CMK (cell line): Measurements from ENCODE around the gene PRMT7.

Experiments used
- DNase-seq: peaks from one replicate; pipeline ENCODE4 v3.0.0-alpha.2; 2010; ENCODE audit warnings: low read depth

The PRMT7 gene

DNA sequence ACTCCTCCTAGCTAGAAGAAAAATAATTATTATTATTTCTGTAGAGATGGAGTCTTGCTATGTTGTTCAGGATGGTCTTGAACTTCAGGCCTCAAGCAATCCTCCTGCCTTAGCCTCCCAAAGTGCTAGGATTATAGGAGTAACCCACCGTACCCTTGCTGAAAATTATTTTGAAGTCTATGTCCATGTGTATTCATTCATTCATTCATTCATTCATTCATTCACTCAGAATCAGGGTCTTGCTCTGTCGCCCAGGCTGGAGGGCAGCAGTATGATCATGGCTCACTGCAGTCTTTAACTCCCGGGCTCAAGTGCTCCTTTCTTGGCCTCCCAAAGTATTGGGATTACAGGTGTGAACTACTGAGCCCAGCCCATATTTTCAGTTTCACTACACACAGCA lies 4.2 kb upstream of the PRMT7 start:
- no peak for DNase-seq

DNA sequence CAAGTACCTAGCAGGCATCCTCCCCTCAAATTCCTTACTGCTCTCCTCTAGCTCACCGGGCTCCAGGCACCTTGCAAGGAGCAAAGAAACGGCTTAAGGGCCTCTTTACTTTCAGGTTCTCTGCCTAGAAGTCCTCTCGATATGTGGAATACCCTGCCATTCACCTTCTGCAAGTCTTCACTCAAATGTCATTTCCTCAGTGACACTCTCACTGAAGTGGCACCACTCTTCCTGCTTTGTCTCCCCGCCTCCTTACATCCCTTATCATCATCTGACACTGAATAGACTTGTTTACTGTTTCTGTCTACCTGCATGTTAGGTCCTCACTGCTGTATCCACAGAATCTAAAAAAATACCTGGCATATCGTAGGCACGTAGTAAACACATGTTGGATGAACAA lies 1.0 kb upstream of the PRMT7 start:
- no peak for DNase-seq

DNA sequence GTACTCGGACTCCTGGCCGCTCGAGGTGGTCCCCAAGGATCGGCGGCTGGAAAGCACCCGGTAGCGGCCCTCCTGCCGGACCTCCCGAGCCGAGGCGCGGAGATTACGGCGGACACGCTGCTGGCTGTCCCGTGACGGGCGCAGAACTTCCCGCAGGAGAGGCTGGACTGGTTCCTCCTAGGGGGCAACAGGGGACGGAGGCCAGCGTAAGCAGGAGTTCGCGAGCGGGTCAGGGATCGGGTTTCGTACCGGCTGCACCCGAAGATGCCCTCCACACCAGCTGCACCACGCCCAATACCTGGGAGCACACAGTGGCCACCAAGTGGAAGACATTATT lies 414 bp upstream of the PRMT7 start:
- no peak for DNase-seq

DNA sequence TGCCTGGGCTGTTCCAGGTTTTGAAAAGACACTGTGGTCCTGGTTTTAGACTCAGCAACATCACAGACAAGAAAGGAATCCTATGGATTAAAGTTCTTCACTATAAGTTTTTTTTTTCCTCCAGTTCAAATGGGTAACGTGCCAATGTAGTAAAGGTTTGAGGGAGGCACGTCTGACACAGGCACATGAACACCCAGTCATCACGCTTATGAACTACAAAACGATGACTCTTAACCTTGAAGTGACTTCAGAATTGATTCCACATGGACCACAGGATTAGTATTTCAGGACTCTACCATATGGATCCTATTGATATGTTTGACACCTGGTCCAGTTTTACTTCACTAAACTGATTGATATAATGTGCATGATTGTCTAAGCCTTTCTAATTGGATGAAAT lies 2.3 kb downstream of the PRMT7 start:
- DNase-seq, result no peak

DNA sequence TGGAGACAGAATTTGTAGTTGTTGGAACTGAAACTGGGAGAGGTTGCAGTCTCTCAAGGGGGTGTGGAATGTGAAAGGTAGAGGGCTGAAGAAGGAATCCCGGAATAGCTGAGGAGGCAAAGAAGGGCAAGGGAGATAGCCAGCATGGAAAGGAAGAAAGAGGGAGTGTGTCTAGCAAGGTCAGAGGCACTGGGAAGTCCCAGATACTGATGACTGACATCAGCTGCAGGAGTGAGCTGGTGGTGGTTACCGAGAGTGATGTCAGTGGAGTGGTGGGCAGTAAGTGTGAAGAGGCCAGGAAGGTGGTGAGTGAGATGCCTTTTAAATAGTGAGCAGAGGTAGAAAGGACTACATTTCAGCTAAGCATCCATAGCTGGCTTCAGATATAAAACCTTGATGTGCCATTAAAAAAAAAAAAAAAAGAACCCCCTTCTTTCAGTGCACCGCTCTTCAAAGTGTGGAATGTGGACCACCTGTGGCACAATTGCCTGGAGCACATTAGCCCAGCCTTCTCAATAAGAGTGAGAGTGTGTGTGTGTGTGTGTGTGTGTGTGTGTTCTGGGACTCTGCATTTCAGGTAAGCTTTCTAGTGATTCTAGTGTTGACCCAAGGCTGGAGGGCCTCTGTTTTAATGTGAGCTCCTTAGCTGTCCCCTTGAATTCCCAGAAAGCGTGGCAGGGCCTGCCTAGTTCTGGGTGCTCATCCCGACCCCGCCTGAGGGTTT lies 8.5 kb downstream of the PRMT7 start:
- no peak for DNase-seq

DNA sequence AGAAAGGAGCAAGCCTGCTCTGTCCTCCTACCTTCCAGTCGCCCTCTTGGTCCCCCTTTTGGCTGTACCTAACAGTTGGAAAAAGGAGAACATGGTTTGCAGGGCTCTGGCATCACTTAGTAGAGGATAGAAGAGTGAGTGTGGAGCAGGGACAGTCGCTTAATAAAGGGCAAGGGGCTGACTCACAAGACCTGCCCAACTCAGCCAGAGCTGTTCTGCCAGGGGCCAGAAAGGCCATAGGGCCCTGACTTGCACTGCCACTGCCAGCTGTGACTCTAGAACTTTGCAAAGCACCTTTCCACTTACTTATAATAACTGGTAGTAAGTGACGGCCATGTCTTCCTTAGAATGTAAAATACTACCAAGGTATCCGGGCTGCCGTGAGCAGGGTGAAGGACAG lies 13.5 kb downstream of the PRMT7 start:
- DNase-seq, result no peak

DNA sequence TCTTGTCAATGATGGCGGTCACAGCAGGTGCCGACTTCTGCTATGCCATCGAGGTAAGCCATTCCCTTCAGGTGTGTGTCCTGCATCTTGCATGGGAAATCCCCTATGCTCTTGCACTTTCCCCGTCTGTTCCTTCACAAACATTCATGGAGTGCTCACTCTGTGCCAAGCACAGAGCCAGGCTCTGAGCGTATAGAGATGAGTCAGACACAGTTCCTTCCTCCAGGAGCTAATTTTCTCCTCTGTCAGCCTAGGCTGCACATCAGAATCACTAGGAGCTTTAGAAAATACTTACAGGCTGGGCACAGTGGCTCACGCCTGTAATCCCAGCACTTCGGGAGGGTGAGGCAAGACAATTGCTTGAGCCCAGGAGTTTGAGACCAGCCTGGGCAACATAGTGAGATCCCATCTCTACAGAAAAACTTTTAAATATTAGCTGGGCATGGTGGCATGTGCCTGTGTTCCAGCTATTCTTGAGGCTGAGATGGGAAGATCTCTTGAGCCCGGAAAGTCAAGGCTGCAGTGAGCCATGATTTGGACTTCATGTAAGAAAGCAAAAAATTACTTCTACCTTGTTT lies 14.1 kb downstream of the PRMT7 start:
- DNase-seq, result no peak

DNA sequence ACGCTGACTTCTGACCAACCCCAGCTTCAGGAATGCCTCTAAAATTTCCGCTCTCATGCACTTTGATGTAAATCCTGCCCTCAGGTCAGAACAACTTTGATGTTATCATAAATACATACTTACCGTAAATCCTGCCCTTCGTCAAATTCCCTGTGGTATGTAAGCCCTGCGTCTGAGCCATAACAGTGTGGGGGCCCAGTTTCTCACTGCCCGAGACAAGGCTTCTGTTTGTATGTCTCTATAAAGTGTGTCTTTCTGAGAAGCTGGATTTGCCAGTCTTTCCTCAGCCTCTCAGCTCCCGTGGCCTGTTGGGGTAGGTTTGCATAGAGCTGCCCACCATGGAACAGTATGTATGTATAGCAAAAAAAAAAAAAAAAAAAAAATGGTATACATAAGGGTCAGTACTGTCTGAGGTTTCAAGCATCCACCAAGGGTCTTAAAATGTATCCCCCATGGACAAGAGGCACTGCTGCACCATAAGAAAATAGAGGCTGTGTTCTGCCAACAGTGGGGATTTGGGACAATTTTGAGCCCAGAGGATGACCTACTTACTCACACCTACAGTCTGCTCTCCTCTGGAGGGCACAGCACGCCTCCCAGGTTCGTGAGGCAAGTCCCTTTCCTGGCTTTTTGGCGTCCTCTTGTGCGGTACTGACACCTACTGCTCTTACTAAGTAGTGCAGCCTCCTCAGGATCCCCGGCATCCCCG lies 17.5 kb downstream of the PRMT7 start:
- peak; percentile 63 for DNase-seq

DNA sequence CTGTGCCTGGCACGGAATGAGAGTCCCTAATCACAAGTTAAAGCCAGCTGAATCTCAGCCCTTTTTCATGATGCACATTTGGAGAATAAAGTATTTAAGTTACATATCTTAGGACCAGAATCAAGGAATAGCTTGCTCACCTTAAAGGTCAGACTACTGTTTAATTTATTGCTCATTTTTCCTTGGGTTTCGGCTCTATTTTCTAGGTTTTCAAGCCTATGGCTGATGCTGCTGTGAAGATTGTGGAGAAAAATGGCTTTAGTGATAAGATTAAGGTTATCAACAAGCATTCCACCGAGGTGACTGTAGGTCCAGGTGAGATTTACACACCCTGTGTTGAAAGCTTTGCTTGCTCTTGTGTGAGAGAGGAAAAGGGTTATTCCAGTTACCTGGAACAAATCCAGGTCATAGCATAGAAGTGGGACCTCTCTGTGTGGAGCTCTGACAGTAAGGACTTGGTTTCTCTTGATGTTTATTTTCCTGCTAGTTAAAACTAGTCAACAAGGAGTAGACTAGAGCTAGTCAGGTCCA lies 18.1 kb downstream of the PRMT7 start:
- DNase-seq, result no peak

DNA sequence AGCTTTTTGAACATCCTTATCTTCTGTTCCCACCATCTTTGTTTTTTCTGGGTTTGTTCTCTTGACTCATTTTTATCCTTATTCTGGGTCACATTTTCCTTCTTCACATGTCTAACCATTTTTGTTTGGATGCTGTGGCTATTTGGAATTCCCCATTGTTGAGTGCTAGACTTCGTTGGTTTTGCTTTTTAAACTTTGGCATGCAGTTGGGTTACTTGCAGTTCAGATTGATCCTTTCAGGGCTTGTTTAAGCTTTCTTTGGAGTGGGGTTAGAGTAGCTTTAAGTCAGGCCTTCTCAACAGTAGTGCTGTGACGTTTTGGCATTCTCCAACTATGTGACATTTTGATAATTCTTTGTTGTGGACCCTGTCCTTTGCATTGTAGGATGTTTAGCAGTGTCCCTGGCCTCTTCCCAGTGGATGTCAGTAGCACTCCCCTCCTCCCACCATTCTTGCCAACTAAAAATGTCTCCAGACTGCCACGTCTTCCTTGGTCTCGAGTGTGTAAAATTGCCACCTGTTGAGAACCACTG lies 21.1 kb downstream of the PRMT7 start:
- no peak for DNase-seq

DNA sequence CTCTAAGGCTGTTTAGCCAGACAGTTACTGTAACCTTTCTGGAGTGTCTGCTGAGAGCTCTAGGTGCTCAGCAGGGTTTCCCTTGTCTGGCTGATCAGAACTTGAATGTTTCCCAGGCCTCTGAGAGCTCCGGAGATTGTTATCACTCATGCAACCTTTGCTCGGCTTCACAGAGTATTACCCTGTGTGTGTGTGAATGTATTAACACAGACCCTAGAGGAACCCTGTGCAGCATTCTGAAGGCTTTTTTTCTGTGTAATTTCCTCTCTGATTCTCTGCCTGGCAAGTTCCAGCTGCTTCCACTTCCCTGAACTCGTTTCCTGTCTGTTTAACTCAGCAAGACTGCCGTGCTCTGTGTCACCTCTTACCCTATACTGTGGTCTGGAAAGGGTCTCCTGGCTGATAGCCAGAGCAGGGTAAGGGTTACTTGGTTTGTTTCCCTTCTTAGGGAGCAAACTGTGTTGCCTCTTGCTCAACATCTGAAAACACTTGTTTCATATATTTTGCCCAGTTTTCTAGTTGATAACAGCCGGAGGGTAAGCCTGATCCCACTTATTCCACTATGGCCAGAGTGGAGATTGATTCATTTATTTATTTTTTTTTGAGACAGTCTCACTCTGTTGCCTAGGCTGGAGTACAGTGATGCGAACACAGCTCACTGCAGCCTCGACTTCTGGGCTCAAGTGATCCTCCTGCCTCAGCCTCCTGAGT lies 21.7 kb downstream of the PRMT7 start:
- no peak for DNase-seq

DNA sequence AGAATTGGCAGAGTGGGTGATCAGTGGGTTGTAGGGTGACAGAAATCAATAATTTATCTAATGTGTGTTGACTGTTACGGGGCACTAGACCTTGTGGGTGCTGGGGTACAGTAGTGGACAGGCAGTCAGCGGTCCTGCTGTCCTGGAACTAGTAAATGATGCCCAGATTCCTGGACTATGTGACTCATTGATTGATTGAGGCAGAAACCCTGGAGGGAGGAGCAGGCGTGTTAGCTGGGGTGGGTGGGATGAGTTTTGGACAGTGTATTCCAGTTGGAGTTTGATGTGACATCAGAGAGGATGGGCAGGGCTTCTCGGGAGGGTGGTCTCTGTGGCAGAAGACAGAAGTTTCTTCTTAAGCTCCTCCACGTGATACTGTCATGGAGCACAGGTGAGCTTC lies 24.4 kb downstream of the PRMT7 start:
- no peak for DNase-seq

DNA sequence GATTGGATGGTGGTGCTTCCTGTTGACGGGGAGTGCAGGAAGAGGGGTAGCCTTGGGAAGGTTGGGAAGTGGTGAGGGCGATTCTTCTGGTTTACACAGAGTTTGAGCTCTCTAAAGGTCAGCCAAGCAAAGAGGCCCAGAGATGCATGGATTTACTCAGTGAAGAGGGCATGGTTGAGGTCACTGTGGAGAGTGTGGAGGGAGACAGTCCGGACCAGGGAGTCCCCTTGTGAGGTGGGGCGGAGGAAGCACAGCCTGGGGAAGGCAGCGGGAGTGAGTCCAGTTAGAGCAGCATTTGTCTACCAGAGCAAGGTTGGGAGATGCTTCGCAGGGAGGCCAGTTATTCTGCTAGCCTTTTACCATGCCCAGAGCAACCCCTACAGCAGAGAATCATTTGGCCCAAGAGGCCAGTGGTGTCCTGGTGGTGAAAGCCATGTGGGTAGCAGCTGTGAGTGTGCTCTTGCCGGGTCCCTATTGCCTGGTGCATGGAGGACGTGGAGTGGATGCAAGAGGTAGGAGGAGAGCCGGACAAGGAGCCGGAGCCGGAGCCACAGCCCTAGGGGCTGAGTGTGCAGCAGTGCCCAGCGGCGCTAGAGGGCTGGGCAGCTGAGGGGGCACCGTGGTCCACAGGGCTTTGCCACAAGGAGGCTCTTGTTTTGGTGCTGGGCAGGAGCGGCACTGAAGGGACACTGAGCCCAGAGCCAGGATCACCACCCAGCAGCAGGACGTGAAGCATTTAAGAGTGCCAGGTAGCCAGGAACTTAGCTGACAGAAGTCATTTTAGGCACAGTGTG lies 27.7 kb downstream of the PRMT7 start:
- no peak for DNase-seq

DNA sequence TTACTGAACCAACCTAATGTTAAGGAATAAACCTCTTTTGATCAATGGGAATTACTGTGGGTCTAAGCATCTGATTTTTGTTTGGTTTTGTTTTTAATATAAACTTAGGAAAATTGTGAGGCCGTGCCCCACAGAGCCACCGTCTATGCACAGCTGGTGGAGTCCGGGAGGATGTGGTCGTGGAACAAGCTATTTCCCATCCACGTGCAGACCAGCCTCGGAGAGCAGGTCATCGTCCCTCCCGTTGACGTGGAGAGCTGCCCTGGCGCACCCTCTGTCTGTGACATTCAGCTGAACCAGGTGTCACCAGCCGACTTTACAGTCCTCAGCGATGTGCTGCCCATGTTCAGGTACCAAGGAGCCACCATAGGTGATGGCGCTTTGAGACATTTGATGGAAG lies 28.4 kb downstream of the PRMT7 start:
- no peak for DNase-seq

DNA sequence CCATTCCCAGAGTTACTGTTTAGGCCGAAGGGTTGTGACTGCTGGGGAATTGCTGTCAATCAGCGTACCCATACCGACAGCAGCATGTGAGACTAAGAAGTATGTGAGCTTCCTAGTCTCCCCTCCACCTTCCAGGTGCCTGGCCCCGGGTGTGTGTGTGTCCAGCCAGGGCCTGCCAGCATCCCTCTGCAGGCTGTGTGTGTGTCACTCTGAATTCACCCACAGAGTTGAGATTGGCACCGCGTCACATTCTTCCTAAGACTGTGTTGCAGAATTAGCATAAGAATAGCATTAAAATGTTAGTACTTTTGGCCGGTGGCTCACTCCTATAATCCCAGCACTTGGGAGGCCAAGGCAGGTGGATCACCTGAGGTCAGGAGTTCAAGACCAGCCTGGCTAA lies 31.8 kb downstream of the PRMT7 start:
- DNase-seq, result no peak

DNA sequence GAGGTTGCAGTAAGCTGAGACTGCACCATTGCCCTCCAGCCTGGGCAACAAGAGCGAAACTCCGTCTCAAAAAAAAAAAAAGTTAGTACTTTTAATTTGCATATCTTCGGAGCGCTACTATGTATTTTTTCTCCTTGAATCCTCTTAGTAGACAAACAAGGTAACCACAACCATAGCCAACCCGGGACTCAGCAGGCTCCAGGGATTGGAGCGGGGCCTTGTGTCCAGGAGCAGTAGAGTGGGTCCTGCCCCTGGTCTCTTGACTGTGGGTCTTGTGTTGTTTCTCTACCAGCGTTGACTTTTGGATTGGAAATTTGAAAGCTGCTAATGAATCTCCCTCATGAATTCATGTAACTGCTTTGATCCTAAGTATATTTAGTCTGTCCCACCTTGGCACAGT lies 32.3 kb downstream of the PRMT7 start:
- no peak for DNase-seq

DNA sequence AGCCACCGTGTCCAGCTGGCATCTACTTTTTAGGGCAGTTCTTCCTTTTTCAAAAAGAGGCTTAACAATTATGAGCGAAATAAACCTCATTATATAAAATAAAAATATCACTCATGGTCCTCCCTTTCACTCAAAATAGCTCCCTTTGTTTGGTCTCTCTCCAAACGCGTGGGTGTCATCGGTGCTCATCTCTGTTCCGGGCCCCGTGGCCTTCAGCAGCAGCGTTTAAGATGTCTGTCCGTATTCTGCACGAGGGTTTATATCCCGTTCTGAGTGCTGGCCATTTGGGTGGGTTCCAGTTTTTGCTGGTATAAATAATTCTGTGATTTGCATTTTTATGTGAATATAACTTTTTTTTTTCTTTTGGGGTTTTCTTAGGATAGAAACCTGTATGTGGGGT lies 33.4 kb downstream of the PRMT7 start:
- DNase-seq, result no peak

DNA sequence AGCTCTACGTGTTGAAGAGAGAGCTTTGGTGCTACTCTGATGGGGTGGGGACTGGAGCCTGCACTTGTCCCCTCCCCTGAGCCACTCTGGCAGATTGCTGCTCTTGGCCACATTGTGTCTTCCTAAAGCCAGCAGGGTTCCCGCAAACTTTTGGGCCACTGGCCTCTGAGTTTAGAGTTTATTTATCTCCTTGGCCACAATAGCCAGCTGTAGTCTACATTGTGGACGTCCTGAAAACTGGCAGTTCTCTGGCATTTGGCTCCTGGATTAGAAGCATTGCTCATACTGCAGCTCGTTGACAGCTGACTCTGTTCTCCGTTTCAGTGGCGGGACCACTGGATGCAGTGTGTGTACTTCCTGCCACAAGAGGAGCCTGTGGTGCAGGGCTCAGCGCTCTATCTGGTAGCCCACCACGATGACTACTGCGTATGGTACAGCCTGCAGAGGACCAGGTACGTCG lies 34.6 kb downstream of the PRMT7 start:
- DNase-seq, result no peak

DNA sequence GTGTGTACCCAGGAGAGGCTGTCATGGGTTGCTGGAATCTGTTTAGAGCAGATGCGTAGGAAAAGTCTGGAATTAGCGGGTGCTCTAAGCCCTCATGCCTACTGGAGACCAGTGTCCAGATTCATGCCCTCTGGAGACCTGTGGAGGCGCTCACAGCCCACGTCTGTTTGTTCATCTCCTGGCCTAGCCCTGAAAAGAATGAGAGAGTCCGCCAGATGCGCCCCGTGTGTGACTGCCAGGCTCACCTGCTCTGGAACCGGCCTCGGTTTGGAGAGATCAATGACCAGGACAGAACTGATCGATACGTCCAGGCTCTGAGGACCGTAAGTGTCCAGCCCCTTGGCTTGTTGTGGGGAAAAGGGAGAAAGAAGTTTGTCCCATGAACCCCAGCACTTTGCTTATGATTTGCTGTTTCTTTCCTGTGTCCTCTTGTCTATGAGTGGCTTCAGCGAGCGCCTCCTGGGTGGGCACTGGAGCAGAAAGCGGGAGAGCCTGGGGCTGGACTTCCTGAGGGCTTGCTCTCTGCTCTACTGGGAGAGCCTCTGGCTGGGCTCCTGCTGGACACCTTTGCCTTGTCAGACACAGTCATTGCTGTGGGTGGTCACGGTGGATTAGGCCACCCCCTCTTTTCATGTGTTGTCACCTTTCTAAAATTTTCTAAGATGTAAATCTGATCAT lies 35.3 kb downstream of the PRMT7 start:
- no peak for DNase-seq

DNA sequence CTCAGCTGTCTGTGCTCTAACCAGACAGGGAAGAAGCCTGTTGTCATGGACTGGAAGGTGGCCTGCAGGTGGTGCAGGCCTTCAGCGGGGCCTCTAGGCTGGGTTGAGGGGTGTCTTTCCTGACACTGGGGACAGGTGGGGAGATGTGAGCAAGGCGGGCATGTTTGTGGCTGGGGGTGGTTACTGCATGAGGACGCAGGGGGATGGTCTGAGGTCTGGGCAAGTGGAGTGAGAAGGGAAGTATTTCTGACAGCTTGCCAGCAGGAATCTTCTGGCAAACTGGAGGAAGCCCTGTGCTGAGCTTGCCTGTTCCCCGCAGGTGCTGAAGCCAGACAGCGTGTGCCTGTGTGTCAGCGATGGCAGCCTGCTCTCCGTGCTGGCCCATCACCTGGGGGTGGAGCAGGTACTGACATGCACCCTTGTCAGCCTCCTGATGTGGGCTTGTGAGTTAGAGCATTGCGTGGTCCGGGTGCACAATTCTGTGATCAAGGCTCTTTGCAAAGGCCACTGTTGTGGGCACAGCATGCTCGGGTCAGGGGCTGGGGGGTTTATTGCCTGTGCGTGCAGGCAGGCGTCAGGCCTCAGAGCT lies 36.2 kb downstream of the PRMT7 start:
- DNase-seq, result no peak

DNA sequence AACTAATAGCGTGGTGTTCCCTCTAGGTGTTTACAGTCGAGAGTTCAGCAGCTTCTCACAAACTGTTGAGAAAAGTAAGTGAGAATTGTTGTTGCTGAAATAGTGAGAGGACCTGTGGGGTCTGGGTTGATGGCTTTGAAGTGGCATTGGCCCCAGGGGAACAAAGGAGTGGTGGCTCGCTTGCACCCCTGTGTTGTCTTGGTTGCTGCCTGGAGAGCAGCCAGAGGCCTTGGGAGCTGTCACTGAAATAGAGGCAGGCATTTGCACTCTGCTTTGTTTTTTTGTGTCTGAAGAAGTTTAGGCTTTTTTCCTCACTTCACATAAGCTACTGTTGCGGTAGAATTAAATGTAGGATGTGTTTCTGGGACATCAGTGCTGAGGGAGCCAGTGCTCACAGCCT lies 36.8 kb downstream of the PRMT7 start:
- no peak for DNase-seq
